ENCODE results near the gene TCF20. TPM values are rescaled to one million over a fixed set of nuclear protein-coding genes. Genes with fewer than 3 reads are reported as not detected.

TCF20 gene
- total RNA-seq, 2 experiments from 2014 or later, result 61.6 to 64.1 TPM

GRCh38 chr22:42227435-42227834, 43.0 kb downstream of the TCF20 start:
- no peaks in the 10 kb centered on the region for H3K36me3 Mint-ChIP-seq (ENCODE audit: low read depth)
- ChIA-PET CTCF (interaction anchor here (1.0 kb wide), 1 partner anchor 19 kb away, joined by 3 read pairs; no protein-coding TSS in a partner anchor), POLR2A (no interaction called here)
- no peaks in the 10 kb centered on the region for H3K9me3 Mint-ChIP-seq
- no peak for DNase-seq
- Histone ChIP-seq H3K27me3 (ENCODE audit: control insufficient read depth in 1 of 2, insufficient read depth in 2 of 2, low read length in 2 of 2) (no peaks in the 10 kb centered on the region), H3K9me3 (ENCODE audit: control insufficient read depth in 1 of 2, insufficient read depth in 1 of 2, low read length in 2 of 2) (no peaks in the 10 kb centered on the region), H3K27ac (ENCODE audit: low read depth in 1 of 2, low read length in 2 of 2) (no peak overlapping the region), H3K4me1 (ENCODE audit: insufficient read depth, low read length) (peaks cover 37% of the 10 kb centered on the region), H3K36me3 (ENCODE audit: insufficient read depth, low read length) (no peaks in the 10 kb centered on the region), H3K4me3 (ENCODE audit: low read length) (no peak overlapping the region)
- intact Hi-C loops (cut with DNase I, micrococcal nuclease), result no loop called here
- no peaks in the 10 kb centered on the region for H3K27me3 Mint-ChIP-seq
- TF ChIP-seq, protein P1, sequence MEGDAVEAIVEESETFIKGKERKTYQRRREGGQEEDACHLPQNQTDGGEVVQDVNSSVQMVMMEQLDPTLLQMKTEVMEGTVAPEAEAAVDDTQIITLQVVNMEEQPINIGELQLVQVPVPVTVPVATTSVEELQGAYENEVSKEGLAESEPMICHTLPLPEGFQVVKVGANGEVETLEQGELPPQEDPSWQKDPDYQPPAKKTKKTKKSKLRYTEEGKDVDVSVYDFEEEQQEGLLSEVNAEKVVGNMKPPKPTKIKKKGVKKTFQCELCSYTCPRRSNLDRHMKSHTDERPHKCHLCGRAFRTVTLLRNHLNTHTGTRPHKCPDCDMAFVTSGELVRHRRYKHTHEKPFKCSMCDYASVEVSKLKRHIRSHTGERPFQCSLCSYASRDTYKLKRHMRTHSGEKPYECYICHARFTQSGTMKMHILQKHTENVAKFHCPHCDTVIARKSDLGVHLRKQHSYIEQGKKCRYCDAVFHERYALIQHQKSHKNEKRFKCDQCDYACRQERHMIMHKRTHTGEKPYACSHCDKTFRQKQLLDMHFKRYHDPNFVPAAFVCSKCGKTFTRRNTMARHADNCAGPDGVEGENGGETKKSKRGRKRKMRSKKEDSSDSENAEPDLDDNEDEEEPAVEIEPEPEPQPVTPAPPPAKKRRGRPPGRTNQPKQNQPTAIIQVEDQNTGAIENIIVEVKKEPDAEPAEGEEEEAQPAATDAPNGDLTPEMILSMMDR (IDR thresholded peaks at IDR 0.05), result no peak
- H3K27ac Mint-ChIP-seq, result peak overlapping the region; percentile 1
- H3K4me3 Mint-ChIP-seq, result no peak overlapping the region
- peaks cover 55% of the 10 kb centered on the region for H3K4me1 Mint-ChIP-seq (ENCODE audit: low read depth)
- ATAC-seq (ENCODE audit: poor library complexity), result no peak

DNA sequence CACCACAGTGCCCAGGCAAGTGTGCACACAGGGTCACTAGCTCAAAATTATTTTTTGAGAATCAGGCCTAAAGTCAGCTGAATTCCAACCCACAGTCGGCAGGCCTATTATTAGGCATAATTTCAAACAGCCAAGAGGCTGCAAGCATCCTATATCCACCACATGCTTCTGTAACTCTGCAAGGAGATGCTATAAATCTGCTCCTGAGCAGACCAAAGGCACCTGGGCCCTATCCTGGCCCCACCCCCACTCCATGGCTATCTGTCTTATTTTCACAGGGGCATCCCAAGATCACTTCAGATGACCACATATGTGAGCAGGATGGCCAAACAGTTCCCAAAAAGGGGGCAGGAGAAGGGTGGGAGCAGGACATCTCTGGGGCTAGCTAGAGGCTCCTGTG, 44.6 kb downstream of the TCF20 start:
- POLR2A ChIA-PET, result no interaction called here
- ATAC-seq (ENCODE audit: poor library complexity), result no peak

GRCh38 chr22:42222140-42222539, 48.3 kb downstream of the TCF20 start:
- DNase-seq, result no peak
- H3K9me3 Mint-ChIP-seq, result no peaks in the 10 kb centered on the region
- intact Hi-C loops (cut with DNase I, micrococcal nuclease), result no loop called here
- no peaks in the 10 kb centered on the region for H3K27me3 ChIP-seq (ENCODE audit: control insufficient read depth in 1 of 2, insufficient read depth in 2 of 2, low read length in 2 of 2)
- peaks cover 43% of the 10 kb centered on the region for H3K4me1 ChIP-seq (ENCODE audit: insufficient read depth, low read length)
- H3K36me3 ChIP-seq (ENCODE audit: insufficient read depth, low read length), result no peaks in the 10 kb centered on the region
- no peak overlapping the region for H3K27ac ChIP-seq (ENCODE audit: low read depth in 1 of 2, low read length in 2 of 2)
- H3K4me3 ChIP-seq (ENCODE audit: low read length), result no peak overlapping the region
- no peaks in the 10 kb centered on the region for H3K27me3 Mint-ChIP-seq
- ChIA-PET CTCF (no interaction called here), POLR2A (no interaction called here)
- ATAC-seq (ENCODE audit: poor library complexity), result no peak
- TF ChIP-seq, protein P1 (IDR thresholded peaks at IDR 0.05), result no peak
- H3K4me3 Mint-ChIP-seq, result peak overlapping the region; percentile 51
- no peaks in the 10 kb centered on the region for H3K36me3 Mint-ChIP-seq (ENCODE audit: low read depth)
- peak overlapping the region; percentile 54 for H3K27ac Mint-ChIP-seq
- no peaks in the 10 kb centered on the region for H3K9me3 ChIP-seq (ENCODE audit: control insufficient read depth in 1 of 2, insufficient read depth in 1 of 2, low read length in 2 of 2)
- H3K4me1 Mint-ChIP-seq (ENCODE audit: low read depth), result peaks cover 63% of the 10 kb centered on the region

More for the DNA sequence above, 44.6 kb downstream of the TCF20 start:
- Mint-ChIP-seq H3K4me1 (ENCODE audit: low read depth) (peaks cover 62% of the 10 kb centered on the region), H3K27ac (no peak overlapping the region), H3K9me3 (no peaks in the 10 kb centered on the region), H3K36me3 (ENCODE audit: low read depth) (no peaks in the 10 kb centered on the region), H3K4me3 (no peak overlapping the region), H3K27me3 (no peaks in the 10 kb centered on the region)
- Histone ChIP-seq H3K27ac (ENCODE audit: low read depth in 1 of 2, low read length in 2 of 2) (no peak overlapping the region), H3K4me3 (ENCODE audit: low read length) (no peak overlapping the region), H3K4me1 (ENCODE audit: insufficient read depth, low read length) (peaks cover 40% of the 10 kb centered on the region), H3K9me3 (ENCODE audit: control insufficient read depth in 1 of 2, insufficient read depth in 1 of 2, low read length in 2 of 2) (no peaks in the 10 kb centered on the region), H3K36me3 (ENCODE audit: insufficient read depth, low read length) (no peaks in the 10 kb centered on the region), H3K27me3 (ENCODE audit: control insufficient read depth in 1 of 2, insufficient read depth in 2 of 2, low read length in 2 of 2) (no peaks in the 10 kb centered on the region)
- intact Hi-C loops (cut with DNase I, micrococcal nuclease), result no loop called here
- TF ChIP-seq, protein P1 (IDR thresholded peaks at IDR 0.05), result no peak
- no peak for DNase-seq
- CTCF ChIA-PET, result no interaction called here

Other genes with a start within 250 kb of the TCF20 start
- 1 to 10 TPM; 2.6 to 3.2 TPM for gene NAGA, start 199.8 kb downstream of the TCF20 start, total RNA-seq
- gene PHETA2, start 196.4 kb downstream of the TCF20 start, total RNA-seq, result under 1 TPM; 0.27 to 0.42 TPM
- 10 to 100 TPM; 84.7 to 86.4 TPM for gene SMDT1, start 191.0 kb downstream of the TCF20 start, total RNA-seq
- 10 to 100 TPM; 52.8 to 59.8 TPM for gene NDUFA6, start 179.9 kb downstream of the TCF20 start, total RNA-seq
- 1 to 10 TPM; 7.4 to 7.5 TPM for gene CYP2D6, start 139.8 kb downstream of the TCF20 start, total RNA-seq
- gene NFAM1, start 161.8 kb upstream of the TCF20 start, total RNA-seq, result under 1 TPM; 0.34 to 0.38 TPM
- 10 to 100 TPM; 45.4 to 48.3 TPM for gene RRP7A, start 249.1 kb upstream of the TCF20 start, total RNA-seq